ENCODE measurements around the gene RBBP8.

DNA sequence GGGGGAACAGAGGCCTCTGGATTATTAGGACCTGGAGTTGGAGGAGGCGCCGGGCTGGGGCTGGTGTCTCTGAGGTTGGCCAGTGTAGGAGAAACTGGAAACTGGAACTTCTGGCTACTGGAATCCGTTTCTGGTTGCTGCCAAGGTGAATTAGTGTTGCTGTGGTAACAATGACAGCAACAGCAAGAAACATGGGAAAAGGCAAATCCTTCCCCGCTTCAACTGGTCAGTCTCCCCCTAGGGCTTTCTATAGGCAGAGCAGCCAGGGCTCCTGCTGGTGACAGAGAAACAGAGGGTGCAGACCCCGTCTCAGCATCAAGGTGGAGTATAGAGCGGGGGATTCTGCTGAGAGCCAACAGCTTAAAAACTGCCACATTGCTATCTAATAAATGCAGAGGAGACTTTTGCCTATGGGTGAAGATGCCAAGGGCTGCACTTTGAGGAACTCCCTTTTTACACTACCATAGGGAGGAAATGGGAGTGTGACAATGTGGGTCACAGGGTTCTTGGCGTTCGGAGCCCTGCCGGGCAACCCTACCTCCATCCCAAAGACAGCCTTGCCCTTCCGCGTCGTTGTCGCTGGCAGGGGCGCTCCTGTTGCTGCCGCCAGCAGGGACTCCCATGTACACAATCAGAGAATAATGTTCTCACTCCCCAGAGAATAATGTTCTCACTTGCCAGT, 120.8 kb downstream of the RBBP8 start:
- TF ChIP-seq FOS (IDR thresholded peaks at IDR 0.05; ENCODE audit: borderline replicate concordance, insufficient read depth, low read length): no peak
- TF ChIP-seq EZH2 (IDR thresholded peaks at IDR 0.05; ENCODE audit: borderline replicate concordance, low read depth, low read length, severe bottlenecking): no peak
